ENCODE results near the gene FFAR1.
"Not testable (repeated sequence)": the region's sequence is repeated elsewhere in the genome, so short reads cannot be mapped to it uniquely, and the experiment has no call there.

Gene FFAR1

DNA sequence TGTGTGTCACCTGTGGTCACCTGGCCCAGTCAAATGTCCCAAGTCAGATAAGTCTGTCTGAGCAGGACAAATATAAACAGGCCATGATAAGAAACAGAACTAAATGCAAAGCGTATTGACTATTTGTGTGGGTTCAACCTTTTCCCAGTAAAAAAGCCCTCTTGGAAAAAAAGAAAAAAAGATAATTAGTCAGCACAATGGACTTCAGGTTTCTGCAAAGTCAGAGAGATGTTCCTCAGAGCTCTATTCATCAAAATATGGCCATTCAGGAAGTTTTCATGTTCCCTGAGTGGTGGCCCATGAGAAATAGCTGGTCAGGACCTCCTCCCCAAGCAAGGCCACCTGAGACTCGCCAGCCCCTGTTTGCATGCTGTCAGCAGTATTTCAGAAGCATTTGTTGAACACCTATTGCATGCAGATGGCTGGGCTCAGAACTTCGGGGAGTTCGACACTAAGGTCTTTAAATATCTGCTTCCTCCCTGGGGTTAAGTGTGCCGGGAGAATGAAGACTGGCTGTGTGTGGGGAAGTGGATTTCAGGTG lies 13.2 kb downstream of the FFAR1 start:
- H3K4me1 Mint-ChIP-seq, result peaks cover 8% of the 10 kb centered on the region
- no peak overlapping the region for H3K27ac Mint-ChIP-seq
- H3K4me3 Mint-ChIP-seq, result no peak overlapping the region
- no peaks in the 10 kb centered on the region for H3K27me3 Mint-ChIP-seq
- no peaks in the 10 kb centered on the region for H3K36me3 Mint-ChIP-seq
- H3K9me3 Mint-ChIP-seq, result no peaks in the 10 kb centered on the region

DNA sequence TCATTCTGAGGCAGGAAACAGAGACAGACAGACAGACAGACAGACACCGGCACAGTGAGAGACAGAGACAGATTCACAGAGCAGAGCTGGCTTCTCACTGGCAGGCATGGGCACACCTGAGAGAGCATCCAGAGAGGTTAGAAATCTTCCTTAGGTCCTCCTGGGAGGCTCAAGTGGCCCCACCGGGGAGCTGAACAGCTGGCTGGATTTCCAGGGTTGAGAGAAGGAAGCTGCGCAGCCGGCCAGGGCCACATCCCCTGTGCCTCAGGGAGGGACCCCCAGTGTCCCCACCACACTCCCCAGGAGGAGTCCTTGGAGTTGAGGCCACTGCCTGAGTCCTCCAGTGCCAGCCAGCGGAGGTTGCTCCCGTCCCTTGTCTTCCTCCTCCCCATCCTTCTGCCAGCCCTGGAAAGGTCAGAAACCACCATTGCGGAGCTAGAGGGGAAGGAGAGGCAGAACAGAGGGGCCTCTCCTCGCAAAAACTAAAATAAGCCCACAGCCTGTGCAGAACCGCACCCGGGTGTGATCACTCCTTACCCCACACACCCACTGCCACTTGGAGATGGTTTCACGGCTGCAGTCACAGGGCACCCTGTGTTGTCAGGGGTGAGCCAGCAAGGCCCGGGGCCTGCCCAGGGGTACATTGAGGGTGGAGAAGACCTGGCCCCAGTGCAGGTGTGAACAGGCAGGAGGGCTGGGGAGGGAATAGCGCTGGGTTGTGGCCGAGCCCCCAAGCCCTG lies 14.7 kb downstream of the FFAR1 start:
- H3K9me3 Mint-ChIP-seq, result no peaks in the 10 kb centered on the region
- H3K36me3 Mint-ChIP-seq, result no peaks in the 10 kb centered on the region
- H3K4me1 Mint-ChIP-seq, result peaks cover 8% of the 10 kb centered on the region
- no peak overlapping the region for H3K4me3 Mint-ChIP-seq
- H3K27ac Mint-ChIP-seq, result no peak overlapping the region
- H3K27me3 Mint-ChIP-seq, result no peaks in the 10 kb centered on the region

DNA sequence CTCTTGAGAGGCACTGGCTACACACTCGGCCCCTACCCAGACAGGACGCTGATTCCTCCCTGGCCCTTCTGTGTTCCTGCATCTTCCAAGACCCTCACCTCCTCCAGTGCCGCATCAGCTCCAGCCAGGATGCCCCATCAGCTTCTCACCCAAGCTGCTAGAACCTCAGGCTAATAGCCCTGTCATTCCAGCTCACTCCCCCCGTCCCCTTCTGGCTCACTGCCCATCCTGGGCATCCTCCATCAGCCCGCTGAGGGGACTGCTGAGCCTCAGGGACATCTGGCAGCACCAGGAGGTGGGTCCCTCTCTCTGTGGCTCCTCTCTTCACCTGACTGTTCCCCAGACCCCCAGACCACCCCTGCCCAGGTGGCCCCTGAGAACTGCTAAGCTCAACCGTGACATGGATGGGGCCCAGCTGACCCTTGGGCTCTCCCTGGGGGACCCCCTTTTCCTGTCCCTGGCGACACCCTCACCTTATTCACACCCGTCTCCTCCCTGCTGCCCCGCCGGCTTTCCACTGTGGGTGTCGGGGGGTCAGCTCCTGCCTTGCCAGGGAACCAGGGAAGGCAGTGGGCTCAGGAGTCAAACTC lies 15.4 kb downstream of the FFAR1 start:
- no peak overlapping the region for H3K4me3 Mint-ChIP-seq
- peaks cover 3% of the 10 kb centered on the region for H3K4me1 Mint-ChIP-seq
- H3K36me3 Mint-ChIP-seq, result no peaks in the 10 kb centered on the region
- H3K27me3 Mint-ChIP-seq, result no peaks in the 10 kb centered on the region
- H3K9me3 Mint-ChIP-seq, result no peaks in the 10 kb centered on the region
- H3K27ac Mint-ChIP-seq, result peak overlapping the region; percentile 30

DNA sequence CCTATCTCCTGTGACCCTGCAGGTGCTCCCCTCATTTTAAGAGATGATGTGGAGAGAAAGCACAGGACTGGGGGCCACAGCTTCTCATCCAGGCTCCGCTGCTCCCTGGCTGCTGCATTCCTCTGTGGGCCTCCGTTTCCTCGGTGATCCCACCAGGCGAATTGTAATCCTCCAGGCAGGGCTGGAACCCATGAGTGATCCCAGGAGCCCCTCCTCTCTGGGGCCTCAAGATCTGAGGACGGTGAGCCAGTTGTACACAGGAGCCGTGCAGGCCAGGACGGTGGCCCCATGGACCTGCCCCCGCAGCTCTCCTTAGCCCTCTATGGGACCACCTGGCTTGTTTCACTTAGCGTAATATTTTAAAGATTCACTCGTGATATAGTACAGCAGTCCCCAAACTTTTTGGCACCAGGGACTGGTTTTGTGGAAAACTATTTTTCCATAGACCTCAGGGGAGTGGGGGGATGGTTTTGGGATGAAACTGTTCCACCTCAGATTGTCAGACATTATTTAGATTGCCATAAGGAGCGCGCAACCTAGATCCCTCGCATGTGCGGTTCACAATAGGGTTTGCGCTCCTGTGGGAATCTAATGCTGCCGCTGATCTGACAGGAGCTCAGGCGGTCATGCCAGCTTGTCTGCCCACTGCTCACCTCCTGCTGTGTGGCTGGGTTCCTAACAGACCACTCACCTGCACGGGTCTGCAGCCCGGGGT lies 16.2 kb downstream of the FFAR1 start:
- H3K36me3 Mint-ChIP-seq, result no peaks in the 10 kb centered on the region
- no peaks in the 10 kb centered on the region for H3K4me1 Mint-ChIP-seq
- H3K9me3 Mint-ChIP-seq, result no peaks in the 10 kb centered on the region
- no peaks in the 10 kb centered on the region for H3K27me3 Mint-ChIP-seq
- H3K4me3 Mint-ChIP-seq, result no peak overlapping the region
- H3K27ac Mint-ChIP-seq, result no peak overlapping the region

DNA sequence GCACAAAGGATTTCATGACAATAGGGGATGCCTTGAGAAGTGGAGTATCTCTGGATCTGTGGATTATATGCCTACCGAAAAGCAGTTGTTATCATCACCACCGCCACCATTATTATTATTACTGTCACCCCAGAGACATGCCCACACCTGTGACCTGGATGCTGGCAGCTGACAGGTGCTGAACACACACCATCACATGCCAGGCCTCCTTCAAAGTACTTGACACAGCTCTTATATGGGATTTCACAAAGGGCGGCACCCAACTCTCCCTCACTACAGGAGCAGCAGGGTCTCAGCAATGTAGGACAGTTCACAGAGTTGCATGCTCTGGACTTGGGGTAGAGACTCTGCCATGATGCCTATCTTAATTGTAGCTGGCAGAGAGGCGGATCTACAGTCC lies 17.6 kb downstream of the FFAR1 start:
- Mint-ChIP-seq H3K27ac (no peak overlapping the region), H3K4me1 (no peaks in the 10 kb centered on the region), H3K27me3 (no peaks in the 10 kb centered on the region), H3K36me3 (no peaks in the 10 kb centered on the region), H3K4me3 (no peak overlapping the region), H3K9me3 (no peaks in the 10 kb centered on the region)

GRCh38 chr19:35368378-35368777 lies 20.7 kb downstream of the FFAR1 start:
- H3K4me1 Mint-ChIP-seq, result no peaks in the 10 kb centered on the region
- no peak overlapping the region for H3K27ac Mint-ChIP-seq
- no peak overlapping the region for H3K4me3 Mint-ChIP-seq
- no peaks in the 10 kb centered on the region for H3K9me3 Mint-ChIP-seq
- H3K36me3 Mint-ChIP-seq, result no peaks in the 10 kb centered on the region
- H3K27me3 Mint-ChIP-seq, result no peaks in the 10 kb centered on the region

DNA sequence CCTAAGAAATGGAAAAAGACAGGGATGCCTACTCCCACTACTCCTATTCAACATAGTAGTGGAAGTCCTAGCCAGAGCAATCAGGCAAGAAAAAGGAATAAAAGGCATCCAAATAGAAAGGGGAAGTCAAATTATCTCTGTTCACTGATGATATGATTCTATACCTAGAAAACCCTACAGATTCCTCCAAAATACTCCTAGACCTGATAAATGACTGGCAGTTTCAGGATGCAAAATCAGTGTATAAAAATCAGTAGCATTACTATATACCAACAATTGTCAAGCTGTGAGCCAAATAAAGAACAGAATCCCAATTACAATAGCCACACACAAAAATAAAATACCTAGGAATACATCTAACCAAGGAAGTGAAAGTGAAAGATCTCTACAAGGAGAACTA lies 21.8 kb downstream of the FFAR1 start:
- Mint-ChIP-seq H3K27me3 (no peaks in the 10 kb centered on the region), H3K4me1 (no peaks in the 10 kb centered on the region), H3K36me3 (no peaks in the 10 kb centered on the region), H3K27ac (no peak overlapping the region), H3K9me3 (no peaks in the 10 kb centered on the region), H3K4me3 (no peak overlapping the region)

DNA sequence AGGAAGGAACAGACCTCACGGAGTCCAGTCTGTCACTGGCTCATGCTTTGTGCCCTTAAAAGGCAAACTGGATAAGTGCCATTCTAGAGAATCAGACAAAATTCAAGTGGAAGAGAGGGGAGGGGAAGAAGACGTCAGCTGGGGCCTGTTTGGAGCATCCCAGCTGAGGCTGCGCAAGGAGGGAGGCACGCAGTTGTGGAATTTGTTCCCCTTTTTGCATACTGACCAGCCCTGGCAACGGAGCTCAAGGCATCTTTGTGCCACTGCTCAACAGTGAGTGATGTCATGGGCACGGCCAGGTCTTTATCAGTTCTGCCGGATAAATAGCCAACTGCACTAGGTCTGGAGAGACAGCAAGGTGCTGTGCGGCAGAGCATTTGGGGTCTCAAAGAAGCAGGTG lies 23.0 kb downstream of the FFAR1 start, which contains the start of gene GPR42:
GPR42 (plus strand) TSS at position 347 of the 400 bp plus-strand sequence. CDS start 292 bp downstream, outside the sequence.
- H3K9me3 Mint-ChIP-seq, result no peaks in the 10 kb centered on the region
- no peaks in the 10 kb centered on the region for H3K4me1 Mint-ChIP-seq
- H3K4me3 Mint-ChIP-seq, result no peak within 1 kb of the TSS
- no peaks in the 10 kb centered on the region for H3K36me3 Mint-ChIP-seq
- peaks cover 2% of the 10 kb centered on the region for H3K27me3 Mint-ChIP-seq
- H3K27ac Mint-ChIP-seq, result no peak within 1 kb of the TSS

- Mint-ChIP-seq H3K27me3 (peaks cover 2% of the 10 kb centered on the region), H3K27ac (no peak overlapping the region), H3K36me3 (no peaks in the 10 kb centered on the region), H3K9me3 (no peaks in the 10 kb centered on the region), H3K4me1 (no peaks in the 10 kb centered on the region), H3K4me3 (no peak overlapping the region)
Measured at GRCh38 chr19:35373492-35373891, 25.8 kb downstream of the FFAR1 start.

DNA sequence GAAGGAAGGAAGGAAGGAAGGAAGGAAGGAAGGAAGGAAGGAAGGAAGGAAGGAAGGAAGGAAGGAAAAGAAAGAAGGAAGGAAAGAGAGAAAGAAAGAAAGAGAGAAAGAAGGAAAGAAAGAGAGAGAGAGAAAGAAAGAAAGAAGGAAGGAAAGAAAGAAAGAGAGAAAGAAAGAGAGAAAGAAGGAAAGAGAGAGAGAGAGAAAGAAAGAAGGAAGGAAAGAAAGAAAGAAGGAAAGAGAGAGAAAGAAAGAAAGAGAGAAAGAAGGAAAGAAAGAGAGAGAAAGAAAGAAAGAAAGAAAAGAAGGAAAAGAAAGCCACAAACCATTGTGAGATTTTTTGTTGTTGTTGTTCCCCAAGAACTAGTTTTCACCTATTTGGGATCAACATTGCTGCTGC lies 26.3 kb downstream of the FFAR1 start:
- not testable (repeated sequence) for H3K36me3 Mint-ChIP-seq, H3K4me3 Mint-ChIP-seq, H3K27ac Mint-ChIP-seq, H3K4me1 Mint-ChIP-seq, H3K27me3 Mint-ChIP-seq, H3K9me3 Mint-ChIP-seq

DNA sequence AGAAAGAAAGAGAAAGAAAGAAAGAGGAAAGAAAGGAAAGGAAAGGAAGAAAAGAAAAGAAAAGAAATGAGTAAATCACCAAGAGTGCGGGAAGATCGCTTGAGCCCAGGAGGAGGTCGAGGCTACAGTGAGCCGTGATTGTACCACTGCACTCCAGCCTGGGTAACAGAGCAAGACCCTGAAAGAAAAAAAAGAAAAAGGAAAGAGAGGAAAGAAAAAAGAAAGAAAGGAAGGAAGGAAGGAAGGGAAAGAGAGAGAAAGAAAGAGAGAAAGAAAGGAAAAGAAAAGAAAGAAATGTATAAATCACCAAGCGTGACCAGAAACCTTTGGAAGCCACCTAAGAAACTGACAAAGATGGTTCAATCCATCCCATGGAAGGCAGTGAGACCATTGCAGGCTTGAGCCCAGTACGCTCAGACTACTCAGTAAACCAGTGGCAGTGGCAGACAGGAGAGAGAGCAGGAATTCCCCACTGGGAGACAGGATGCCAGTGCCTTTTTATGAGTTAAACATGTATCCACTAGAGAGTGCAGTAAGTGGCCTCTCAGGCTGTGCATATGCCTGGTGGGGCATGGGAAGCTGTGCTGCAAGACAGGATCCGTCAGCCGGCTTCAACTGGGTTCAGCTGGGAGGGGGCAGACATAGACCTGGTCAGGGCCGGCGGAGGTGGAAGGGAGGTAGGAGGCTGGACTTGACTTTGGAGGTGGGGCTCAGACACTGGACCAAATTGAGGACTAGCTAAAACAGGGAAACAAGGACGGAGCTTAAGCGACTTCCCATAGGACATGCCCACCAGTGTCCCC lies 28.0 kb downstream of the FFAR1 start:
- no peak overlapping the region for H3K27ac Mint-ChIP-seq
- no peak overlapping the region for H3K4me3 Mint-ChIP-seq
- no peaks in the 10 kb centered on the region for H3K4me1 Mint-ChIP-seq

GRCh38 chr19:35377656-35378055 lies 30.0 kb downstream of the FFAR1 start:
- Mint-ChIP-seq H3K4me1 (no peaks in the 10 kb centered on the region), H3K4me3 (no peak overlapping the region), H3K27ac (no peak overlapping the region), H3K36me3 (no peaks in the 10 kb centered on the region), H3K27me3 (peaks cover 2% of the 10 kb centered on the region), H3K9me3 (no peaks in the 10 kb centered on the region)

More for the DNA sequence above, 28.0 kb downstream of the FFAR1 start:
- Mint-ChIP-seq H3K36me3 (no peaks in the 10 kb centered on the region), H3K27me3 (peaks cover 2% of the 10 kb centered on the region), H3K9me3 (no peaks in the 10 kb centered on the region)

DNA sequence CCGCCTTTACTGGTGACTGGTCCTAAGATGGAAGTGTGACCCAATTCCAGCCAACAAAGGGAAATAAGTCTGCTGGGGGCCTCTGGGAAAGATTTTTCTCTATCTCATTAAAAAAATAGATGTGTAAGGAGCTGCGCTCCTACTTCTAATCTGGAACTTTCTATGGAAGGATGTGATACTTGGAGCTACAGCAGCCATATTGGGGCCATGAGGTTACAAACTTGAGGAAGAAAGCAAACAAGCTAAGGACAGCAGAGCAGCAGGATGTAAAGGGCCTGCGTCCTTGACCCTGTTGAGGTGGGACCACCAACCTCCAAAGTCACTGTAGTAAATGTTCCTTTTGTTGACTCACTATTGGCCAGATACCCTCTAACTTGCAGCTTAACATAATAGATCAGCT lies 30.7 kb downstream of the FFAR1 start:
- Mint-ChIP-seq H3K27me3 (peaks cover 2% of the 10 kb centered on the region), H3K4me3 (no peak overlapping the region), H3K27ac (no peak overlapping the region), H3K4me1 (no peaks in the 10 kb centered on the region), H3K36me3 (no peaks in the 10 kb centered on the region), H3K9me3 (no peaks in the 10 kb centered on the region)

- H3K27ac Mint-ChIP-seq, H3K36me3 Mint-ChIP-seq, H3K4me3 Mint-ChIP-seq, H3K27me3 Mint-ChIP-seq, H3K4me1 Mint-ChIP-seq, H3K9me3 Mint-ChIP-seq: not testable (repeated sequence)
Measured at GRCh38 chr19:35379545-35379944, 31.8 kb downstream of the FFAR1 start.

GRCh38 chr19:35379992-35380391 lies 32.3 kb downstream of the FFAR1 start:
- Mint-ChIP-seq H3K4me1 (no peaks in the 10 kb centered on the region), H3K9me3 (no peaks in the 10 kb centered on the region), H3K4me3 (no peak overlapping the region), H3K27me3 (peaks cover 5% of the 10 kb centered on the region), H3K27ac (no peak overlapping the region), H3K36me3 (peaks cover 2% of the 10 kb centered on the region)
